Tibial nerve (tissue), 3 donors: ENCODE results near the gene ZNF473.

ENCODE experiments used
- CTCF ChIP-seq, 5 experiments: fragments of 200-600 bp in 3 of 5; fragments of 450-650 bp in 2 of 5; sonication (generic) in 3 of 5; IDR thresholded peaks; one replicate each; pipeline ENCODE4 v1.5.1; 2016 to 2019; ENCODE audit warnings: antibody characterized with exemption in 5 of 5, mild to moderate bottlenecking in 3 of 5, moderate library complexity in 2 of 5
- POLR2A ChIP-seq, 2 donors: fragments of 450-650 bp; IDR thresholded peaks; one replicate each; pipeline ENCODE4 v1.6.1; 2017; ENCODE audit warnings: antibody characterized with exemption in 2 of 2, mild to moderate bottlenecking in 2 of 2, moderate library complexity in 2 of 2

- TF ChIP-seq CTCF (IDR thresholded peaks at IDR 0.05) (no peak), POLR2A (IDR thresholded peaks at IDR 0.05) (no peak)
Observed at GRCh38 chr19:50020481-50020880, 5.3 kb upstream of the ZNF473 start.
